D721Med (cell line): Measurements from ENCODE around the gene RASGEF1C.

Experiments used
- DNase-seq: peaks from one replicate; pipeline ENCODE4 v3.0.0; 2011; ENCODE audit warnings: low spot score; ENCODE audit not compliant: insufficient read length
- FAIRE-seq: peaks from 2 replicates; lab custom pipeline; 2011; peaks lifted over from hg19 to GRCh38; lab: Jason Lieb, UNC
- TF ChIP-seq, protein P1 (sequence below): IDR thresholded peaks from 2 replicates; pipeline ENCODE4 v1.5.1; 2012; ENCODE audit warnings: mild to moderate bottlenecking, control low read depth; ENCODE audit not compliant: insufficient read depth; ENCODE audit errors: missing control alignments

The RASGEF1C gene

DNA sequence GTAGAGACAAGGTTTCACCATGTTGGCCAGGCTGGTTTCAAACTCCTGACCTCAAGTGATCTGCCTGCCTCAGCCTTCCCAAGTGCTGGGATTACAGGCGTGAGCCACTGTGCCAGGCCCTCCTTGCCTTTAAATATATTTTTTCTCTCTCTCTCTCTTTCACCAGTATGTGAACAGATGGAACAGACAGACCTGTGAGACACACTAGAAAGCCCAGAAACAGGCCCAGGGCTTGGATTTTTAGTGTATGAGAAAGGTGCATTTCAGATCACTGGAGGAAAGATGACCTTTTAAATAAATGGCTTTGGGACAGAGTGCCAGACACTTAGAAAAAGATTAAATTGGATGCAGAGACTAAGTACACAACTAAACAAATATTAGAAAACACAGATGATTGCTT lies 3.1 kb downstream of the RASGEF1C start:
- TF ChIP-seq, protein P1, sequence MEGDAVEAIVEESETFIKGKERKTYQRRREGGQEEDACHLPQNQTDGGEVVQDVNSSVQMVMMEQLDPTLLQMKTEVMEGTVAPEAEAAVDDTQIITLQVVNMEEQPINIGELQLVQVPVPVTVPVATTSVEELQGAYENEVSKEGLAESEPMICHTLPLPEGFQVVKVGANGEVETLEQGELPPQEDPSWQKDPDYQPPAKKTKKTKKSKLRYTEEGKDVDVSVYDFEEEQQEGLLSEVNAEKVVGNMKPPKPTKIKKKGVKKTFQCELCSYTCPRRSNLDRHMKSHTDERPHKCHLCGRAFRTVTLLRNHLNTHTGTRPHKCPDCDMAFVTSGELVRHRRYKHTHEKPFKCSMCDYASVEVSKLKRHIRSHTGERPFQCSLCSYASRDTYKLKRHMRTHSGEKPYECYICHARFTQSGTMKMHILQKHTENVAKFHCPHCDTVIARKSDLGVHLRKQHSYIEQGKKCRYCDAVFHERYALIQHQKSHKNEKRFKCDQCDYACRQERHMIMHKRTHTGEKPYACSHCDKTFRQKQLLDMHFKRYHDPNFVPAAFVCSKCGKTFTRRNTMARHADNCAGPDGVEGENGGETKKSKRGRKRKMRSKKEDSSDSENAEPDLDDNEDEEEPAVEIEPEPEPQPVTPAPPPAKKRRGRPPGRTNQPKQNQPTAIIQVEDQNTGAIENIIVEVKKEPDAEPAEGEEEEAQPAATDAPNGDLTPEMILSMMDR = no peak
- FAIRE-seq (no peak), DNase-seq (no peak)

DNA sequence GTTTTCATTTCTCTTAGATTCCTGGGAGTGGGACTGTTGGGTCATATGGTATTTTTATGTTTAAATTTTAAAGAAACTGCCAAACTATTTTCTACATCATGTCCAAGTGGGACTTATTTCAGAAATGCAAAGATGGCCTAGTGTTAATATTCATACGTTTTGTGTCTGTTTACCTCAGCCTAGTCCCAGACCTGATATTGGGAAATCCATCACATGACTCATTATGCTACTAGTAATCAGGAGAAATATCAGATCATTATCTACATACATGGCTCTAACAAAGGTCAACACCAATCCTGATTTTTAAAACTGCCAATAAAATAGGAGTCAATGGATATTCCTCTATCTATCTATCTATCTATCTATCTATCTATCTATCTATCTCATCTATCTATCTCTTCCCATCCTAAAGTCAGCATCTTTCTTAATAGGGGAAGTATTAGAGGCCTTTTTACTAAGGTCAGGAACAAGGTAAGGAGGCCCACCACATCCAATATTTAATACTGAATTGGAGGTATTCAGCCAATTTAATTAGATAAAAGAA lies 4.7 kb downstream of the RASGEF1C start:
- TF ChIP-seq, protein P1 = no peak
- DNase-seq = no peak
- FAIRE-seq = no peak

DNA sequence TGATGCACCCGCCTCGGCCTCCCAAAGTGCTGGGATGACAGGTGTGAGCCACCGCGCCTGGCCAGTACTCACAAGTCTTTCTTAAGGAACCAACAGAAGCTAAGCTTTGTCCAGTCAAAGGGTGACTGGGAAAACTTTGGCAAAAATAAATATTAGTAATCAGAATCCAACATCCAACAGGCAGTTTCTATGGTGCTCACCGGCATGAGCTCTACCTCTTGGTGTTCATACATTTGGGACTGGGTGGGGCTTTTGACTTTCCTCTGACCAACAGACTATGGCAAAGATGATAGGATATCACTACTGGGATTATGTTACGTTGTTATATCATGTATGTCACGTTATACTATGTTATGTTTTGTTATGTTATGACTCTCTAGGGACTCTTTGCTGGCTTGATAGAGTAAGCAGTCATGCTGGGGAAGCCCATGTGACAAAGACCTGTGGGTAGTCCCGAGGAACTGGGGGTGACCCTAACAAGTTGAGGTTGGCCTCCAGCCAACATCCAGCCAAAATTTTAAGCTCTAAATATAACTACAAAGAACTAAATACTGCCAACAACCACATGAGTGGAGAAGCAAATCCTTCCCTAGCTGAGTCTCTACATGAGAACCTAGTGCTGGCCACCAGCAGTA lies 6.0 kb downstream of the RASGEF1C start:
- DNase-seq (no peak), FAIRE-seq (no peak)
- TF ChIP-seq, protein P1 = no peak

DNA sequence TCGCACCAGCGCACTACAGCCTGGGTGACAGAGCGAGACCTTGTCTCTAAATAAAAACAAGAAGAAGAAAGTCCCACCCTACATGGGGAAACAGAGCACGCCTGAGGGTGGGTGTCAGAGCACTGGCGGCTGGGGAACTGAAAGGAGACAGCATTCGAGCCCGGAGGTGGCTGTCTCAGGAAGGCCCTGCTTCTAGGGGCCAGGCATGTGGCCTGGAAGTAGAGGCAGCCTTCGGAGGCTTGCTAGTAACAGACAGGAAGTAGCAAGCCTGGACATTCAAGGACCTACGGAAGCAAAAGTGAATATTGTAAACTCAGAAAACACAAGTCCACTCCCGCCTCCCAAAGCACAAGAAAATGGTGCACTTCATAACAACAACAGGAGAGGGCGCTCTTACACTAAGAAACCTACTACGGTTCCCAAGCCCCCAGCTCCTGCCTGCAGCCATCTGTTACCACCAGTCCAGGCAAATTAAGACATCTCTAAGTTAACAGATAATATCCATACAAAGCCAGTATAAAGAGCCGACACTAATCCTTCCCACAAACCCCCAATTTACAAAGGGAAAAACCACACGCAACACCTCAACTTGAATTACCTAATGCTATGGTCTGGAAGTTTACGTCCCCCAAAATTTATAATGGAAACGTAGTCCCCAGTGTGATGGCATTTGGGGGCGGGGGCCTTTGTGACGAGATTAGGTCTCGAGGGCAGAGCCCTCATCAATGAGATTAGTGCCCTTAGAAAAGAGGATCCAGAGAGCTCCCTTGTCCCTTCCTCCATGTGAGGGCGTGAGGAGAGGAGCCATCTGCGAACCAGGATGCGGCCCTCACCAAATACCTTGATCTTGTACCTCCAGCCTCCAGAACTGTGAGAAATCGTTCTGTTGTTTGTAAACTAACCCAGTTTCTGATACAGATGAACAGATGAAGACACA lies 7.7 kb downstream of the RASGEF1C start:
- TF ChIP-seq, protein P1 = peak; percentile 85
- FAIRE-seq (peak; percentile 41), DNase-seq (peak; percentile 94)

DNA sequence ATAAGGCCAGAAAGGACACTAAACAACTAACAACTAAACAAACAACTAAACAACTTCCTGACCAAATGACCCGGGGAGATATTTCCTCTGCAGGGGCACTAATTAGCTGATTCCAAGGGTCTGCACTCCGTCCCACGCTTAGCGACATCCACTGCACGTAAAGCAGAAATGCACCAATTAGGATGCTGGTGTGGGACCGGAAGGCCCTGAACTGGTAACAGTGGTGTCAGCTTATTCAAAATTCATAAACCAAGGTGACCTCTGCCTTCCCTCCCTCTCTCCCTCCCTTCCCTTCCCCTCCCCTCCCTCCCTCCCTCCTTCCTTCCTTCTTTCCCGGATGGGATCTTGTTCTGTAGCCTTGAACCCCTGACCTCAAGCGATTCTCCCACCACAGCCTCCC lies 9.6 kb downstream of the RASGEF1C start:
- TF ChIP-seq, protein P1 = no peak
- no peak for FAIRE-seq
- no peak for DNase-seq

DNA sequence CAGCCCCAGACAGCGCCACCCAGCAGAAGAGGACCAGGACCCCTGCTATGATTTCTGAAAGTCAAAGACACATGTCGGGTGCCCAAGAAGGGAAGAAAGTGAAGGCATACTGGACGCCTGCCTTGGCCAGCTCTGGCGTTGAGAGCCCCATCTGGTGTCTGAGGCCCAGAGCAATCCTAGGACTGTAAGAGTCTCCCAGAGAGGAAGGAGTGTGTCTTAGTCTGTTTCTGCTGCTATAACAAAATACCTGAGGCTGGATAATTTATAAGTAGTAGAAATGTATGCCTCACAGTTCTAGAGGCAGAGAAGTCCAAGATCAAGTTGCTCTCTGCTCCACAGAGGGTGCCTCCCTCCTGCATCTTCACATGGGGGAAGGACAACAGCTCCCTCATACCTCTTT lies 10.8 kb downstream of the RASGEF1C start:
- DNase-seq = no peak
- TF ChIP-seq, protein P1 = no peak
- FAIRE-seq = no peak
